Measurements from ENCODE around the gene TMEM59L. TPM values are rescaled to one million over a fixed set of nuclear protein-coding genes. Genes with fewer than 3 reads are reported as not detected.

TMEM59L gene
- total RNA-seq, 3 donors from 2014 or later, result 0.93 to 10.5 (median 1.4) TPM

- DNase-seq (peak in 1 of 3 donors; percentile 21), ATAC-seq (no peak)
- no peaks in the 10 kb centered on the region for H3K36me3 ChIP-seq (ENCODE audit: low read depth)
- peaks cover 12% of the 10 kb centered on the region for H3K4me1 ChIP-seq (ENCODE audit: low read depth)
- TF ChIP-seq, protein P1, sequence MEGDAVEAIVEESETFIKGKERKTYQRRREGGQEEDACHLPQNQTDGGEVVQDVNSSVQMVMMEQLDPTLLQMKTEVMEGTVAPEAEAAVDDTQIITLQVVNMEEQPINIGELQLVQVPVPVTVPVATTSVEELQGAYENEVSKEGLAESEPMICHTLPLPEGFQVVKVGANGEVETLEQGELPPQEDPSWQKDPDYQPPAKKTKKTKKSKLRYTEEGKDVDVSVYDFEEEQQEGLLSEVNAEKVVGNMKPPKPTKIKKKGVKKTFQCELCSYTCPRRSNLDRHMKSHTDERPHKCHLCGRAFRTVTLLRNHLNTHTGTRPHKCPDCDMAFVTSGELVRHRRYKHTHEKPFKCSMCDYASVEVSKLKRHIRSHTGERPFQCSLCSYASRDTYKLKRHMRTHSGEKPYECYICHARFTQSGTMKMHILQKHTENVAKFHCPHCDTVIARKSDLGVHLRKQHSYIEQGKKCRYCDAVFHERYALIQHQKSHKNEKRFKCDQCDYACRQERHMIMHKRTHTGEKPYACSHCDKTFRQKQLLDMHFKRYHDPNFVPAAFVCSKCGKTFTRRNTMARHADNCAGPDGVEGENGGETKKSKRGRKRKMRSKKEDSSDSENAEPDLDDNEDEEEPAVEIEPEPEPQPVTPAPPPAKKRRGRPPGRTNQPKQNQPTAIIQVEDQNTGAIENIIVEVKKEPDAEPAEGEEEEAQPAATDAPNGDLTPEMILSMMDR (IDR thresholded peaks at IDR 0.05), result no peak
- H3K4me3 ChIP-seq, result no peak overlapping the region
- no peaks in the 10 kb centered on the region for H3K9me3 ChIP-seq
- intact Hi-C loops (cut with DNase I, micrococcal nuclease), result no loop called here
These were observed 24.6 kb upstream of the TMEM59L start for GRCh38 chr19:18587962-18588610.

DNA sequence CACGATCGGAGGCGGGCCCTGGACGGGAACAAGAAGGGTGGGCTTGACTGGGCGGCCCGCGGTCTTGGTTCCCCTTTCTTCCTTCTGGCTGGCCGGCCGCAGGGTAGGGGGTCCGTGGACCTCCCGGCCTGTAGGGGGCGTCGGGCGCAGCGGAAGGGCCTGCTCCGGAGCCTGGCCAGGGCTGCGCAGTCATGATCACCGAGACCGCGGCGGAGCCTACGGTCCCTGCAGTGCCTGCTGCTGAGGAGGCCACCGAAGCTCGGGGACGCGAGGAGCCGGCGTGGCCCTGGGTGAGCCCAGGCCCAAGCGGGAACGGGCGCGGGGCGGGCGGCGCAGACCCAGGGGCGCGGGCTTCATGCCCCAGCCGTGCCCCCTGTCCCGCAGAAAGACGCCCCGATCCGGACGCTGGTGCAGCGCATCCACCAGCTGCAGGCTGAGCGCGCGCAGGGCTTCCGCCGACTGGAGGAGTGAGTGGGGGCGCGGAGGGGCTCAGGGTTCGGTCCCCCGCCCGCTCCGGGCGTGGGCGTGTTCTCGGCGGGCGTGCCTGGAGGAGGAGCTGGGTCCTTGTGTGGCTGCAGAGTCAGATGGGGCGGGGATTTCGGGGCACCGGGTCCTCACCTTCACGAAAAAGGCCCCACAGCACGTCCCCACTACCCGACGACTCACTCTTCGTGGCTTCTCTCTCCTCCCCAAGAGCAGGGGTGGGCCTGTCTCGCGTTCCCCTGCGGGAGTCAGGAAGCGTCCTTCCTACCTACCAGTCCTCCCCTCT is 23.9 kb upstream of the TMEM59L start, which contains the start of gene REX1BD:
Gene REX1BD, plus strand, starts transcription at position 188 of the 769 bp plus-strand sequence. Its CDS starts 4 bp downstream, at position 192.
- TF ChIP-seq, protein P1 (IDR thresholded peaks at IDR 0.05), result peak; percentile 84
- no peaks in the 10 kb centered on the region for H3K9me3 ChIP-seq
- ATAC-seq (peak; percentile 93), DNase-seq (peak; percentile 84 to 91 (median 89))
- no peaks in the 10 kb centered on the region for H3K36me3 ChIP-seq (ENCODE audit: low read depth)
- peak within 1 kb of the TSS; percentile 70 for H3K4me3 ChIP-seq
- intact Hi-C loops (cut with DNase I, micrococcal nuclease), result no loop called here
- peaks cover 12% of the 10 kb centered on the region for H3K4me1 ChIP-seq (ENCODE audit: low read depth)

- Histone ChIP-seq H3K4me1 (ENCODE audit: low read depth) (peaks cover 17% of the 10 kb centered on the region), H3K4me3 (peak overlapping the region; percentile 70), H3K9me3 (no peaks in the 10 kb centered on the region), H3K36me3 (ENCODE audit: low read depth) (no peaks in the 10 kb centered on the region)
- DNase-seq, result peak; percentile 74 to 86 (median 86)
- TF ChIP-seq, protein P1 (IDR thresholded peaks at IDR 0.05), result peak; percentile 36
- peak; percentile 80 for ATAC-seq
- intact Hi-C loops (cut with DNase I, micrococcal nuclease), result loop anchor here (5.0 to 10.0 kb wide), 2 partner anchors 255 to 258 kb away; no protein-coding TSS in a partner anchor
These were observed 23.0 kb upstream of the TMEM59L start for GRCh38 chr19:18589380-18590272.

DNA sequence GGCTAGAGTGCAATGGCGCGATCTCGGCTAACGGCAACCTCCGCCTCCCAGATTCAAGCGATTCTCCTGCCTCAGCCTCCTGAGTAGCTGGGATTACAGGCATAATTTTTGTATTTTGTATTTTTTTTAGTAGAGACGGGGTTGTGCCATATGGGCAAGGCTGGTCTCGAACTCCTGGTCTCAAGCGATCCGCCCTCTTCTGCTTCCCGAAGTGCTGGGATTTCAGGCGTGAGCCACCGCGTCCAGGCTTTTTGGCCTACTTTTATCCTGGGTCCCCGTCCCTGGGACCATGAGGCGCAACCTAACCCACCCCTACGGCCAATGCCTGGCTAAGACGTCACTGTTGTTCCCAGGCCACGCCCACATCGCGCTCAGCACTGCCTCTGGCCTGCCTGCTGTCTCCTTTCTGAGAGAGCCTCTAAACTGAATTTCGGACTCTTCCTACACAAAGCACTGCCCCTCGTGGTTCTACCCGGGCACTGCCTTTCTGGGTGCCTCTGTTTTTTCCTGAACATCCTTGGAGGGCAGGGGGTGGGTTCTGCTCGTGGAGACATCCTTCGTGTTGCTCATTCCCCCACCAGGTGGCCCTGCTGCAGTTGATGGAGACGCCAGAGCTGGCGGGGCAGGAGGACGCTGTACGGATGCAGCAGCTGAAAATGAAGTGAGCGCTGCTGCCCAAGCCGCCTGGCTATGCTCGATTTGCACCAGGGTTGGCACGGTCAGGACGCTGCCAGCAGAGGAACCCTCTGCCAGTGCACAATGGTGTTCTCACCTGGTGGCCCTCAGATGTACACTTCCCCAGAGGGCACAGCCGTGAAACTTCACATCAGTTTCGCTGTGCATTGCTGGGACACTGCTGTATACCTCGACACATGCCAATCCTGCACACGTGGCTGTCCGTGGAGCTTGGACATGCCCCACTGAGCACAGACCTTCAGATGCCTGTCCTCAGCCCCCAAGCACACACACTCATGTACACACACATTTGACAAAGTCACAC is 22.1 kb upstream of the TMEM59L start:
- Histone ChIP-seq H3K9me3 (no peaks in the 10 kb centered on the region), H3K36me3 (ENCODE audit: low read depth) (no peaks in the 10 kb centered on the region), H3K4me1 (ENCODE audit: low read depth) (peaks cover 25% of the 10 kb centered on the region), H3K4me3 (no peak overlapping the region)
- intact Hi-C loops (cut with DNase I, micrococcal nuclease), result loop anchor here (5.0 to 10.0 kb wide), 2 partner anchors 254 to 257 kb away; no protein-coding TSS in a partner anchor
- DNase-seq, result peak in 1 of 3 donors; percentile 63
- ATAC-seq, result no peak
- TF ChIP-seq, protein P1 (IDR thresholded peaks at IDR 0.05), result no peak
